ENCODE data around the gene FLT1.
A peak's percentile ranks its signal among the peaks of the same experiment; 100 is the strongest.

FLT1 gene

DNA sequence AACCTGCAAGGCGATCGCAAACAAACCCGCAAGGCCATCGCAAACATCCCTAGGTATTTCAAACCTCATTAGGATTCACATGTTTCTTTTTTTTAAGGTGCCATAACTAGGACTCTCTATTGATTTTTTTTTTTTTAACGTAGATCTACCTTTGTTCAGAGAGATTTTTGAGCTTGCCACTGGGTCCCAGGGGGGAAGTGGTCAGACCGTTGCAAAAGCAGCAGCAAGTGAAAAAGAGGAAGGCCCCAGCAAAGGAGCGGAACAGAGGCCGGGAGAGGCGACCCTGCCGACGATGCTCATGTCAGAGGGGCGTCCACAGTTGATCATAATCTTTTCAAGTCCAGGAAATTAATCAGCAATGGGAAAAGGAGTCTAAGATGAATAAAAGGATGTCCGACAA, 32.7 kb upstream of the FLT1 start:
- DNase-seq (ENCODE audit: low read depth in 1 of 2, low spot score in 1 of 2), result no peak

DNA sequence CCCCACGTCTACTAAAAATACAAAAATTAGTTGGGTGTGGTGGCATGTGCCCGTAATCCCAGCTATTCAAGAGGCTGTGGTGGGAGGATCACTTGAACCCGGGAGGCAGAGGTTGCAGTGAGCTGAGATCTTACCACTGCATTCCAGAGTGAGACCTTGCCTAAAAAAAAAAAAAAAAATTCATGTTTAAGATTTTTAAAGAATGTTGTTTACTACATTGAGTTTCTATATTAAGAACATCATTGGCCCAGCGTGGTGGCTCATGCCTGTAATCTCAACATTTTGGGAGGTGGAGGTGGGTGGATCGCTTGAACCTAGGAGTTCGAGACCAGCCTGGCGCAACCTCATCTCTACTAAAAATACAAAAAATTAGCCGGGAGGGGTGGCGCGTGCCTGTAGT, 31.9 kb upstream of the FLT1 start:
- no peak for DNase-seq (ENCODE audit: low read depth in 1 of 2, low spot score in 1 of 2)

DNA sequence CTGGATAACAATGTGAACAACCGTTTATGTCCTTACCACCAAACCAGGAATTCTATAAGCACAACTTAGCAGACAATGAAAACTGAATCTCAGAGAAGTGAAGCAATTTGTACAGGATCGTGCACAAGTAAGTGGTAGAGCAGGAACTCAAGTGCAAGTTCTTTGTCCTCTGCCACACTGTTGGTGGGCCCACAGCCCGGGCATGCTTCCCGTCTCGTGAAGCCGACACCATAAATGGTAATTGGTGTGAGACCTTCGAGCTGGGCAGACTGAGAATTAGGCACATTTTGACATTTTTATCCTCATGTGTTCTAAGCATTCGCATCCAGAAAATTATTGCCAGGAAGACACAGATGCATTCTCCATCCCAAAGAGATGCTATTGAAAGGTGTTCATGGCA, 27.9 kb upstream of the FLT1 start:
- no peak for DNase-seq (ENCODE audit: low read depth in 1 of 2, low spot score in 1 of 2)

DNA sequence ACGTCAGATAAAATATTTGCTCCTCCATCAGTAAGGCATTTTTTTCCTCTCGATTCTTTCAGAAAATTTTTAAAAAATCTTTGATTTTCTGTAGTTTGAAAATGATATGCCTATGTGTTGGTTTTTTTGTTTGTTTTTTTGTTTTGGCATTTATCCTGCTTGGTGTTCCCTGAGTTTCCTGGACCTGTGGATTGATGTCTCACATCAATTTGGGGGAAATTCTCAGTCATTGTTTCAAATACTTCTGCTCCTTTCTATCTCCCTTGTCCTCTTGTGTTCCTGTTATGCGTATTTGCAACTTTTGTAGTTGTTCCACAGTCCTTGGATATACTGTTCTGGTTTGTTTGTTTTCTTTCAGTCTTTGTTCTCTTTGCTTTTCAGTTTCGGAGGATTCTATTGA, 18.8 kb upstream of the FLT1 start:
- no peak for DNase-seq (ENCODE audit: low read depth in 1 of 2, low spot score in 1 of 2)

DNA sequence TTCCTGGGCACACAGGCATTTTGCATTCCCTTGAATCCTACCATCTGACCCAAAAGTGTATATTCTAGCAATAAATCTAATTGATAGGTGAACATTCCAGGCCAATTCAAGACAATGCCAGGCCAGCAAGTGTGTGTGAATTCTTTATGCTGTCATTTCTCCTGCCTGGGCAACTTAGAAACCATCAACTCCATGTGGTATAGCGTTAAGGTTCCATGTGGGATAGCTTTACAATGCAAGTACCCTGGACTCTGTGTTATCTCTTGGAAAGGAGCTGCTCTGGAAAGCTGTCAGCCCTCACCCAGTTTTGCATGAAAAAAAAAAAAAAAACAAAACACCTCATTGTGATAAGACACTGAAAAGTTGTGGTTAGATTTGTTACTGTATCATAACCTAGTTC, 15.6 kb upstream of the FLT1 start:
- no peak for DNase-seq (ENCODE audit: low read depth in 1 of 2, low spot score in 1 of 2)

DNA sequence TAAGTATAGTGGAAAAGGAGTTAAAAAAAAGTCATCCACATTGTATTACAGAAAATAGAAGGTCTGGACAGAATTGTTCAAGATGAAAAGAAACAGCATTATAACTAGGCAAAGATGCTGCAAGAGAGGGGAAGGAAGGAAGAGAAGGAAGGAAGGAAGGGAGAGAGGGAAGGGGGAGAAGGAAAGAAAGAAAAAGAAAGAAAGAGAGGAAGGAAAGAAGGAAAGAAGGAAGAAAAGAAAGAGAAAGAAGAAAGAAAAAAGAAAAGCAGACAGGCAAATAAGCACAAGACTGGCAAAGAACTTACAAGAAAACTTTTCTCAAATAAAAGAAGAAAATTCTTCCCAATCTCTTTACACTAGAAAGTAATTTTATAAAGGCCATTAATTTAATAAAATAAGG, 15.1 kb upstream of the FLT1 start:
- DNase-seq (ENCODE audit: low read depth in 1 of 2, low spot score in 1 of 2), result no peak

DNA sequence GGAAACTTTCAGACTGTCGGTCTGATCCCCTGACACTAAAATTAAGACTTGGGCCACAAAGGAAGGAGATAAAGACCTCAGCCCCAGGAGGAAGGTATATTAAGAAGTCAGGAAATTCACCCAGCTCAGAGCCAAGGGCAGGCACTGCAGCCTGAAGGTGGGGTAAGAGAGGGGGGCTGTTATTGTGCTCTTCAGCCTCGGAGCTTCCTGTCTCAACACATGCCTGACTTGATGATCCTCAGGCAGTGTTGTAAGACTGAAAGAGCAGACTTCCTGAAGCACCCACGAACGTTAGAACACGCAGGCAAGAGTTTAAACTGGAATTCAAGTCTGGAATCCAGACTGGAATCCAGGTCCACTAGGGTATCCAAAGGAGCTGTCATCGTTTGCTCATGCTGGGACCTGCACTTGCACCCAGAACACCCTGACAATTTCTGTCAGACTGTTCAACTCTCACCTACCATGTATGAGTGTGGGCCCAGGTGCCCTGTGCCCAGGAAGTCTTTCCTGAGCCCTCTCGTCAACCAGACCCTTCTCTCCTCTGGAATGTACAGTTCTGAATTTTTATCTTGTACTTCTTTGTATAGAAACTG, 10.7 kb upstream of the FLT1 start:
- no peak for DNase-seq (ENCODE audit: low read depth in 1 of 2, low spot score in 1 of 2)

DNA sequence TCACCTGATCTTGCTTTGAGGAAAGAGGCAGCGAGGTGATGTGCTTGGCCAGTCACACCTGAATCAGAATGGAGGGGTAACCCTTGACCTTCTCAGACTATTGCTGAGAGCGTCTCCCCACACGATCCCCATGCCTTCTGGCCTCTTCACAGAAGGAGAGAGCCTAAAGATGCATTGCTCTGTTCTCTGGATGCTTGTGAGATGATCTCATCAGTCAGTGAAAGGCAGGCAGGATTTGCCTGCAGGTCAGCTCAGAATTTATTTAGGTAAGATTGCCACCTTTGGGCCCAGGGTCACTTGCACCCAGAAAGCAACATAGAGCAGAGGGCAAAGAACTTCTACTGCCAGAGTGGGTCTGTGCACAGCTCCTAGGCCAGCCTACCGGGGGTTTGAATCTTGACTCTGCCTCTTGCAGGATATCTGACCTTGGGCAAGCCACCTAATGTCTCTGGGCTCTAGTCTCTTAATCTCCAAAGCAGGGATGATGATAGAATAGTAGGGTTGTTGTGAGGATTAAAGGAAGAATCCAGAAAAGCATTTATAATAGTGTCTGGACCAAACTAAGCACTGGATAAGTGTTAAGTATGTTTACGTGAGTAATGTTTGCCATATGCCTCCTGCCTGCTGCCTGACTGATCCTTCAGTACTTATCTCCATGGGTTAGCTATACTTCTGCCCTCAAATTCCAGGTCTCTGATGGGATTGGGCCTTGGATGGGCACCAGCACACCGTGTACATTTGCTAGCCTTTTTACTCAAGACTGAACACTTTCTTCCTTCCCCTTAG, 8.4 kb upstream of the FLT1 start:
- no peak for DNase-seq (ENCODE audit: low read depth in 1 of 2, low spot score in 1 of 2)

DNA sequence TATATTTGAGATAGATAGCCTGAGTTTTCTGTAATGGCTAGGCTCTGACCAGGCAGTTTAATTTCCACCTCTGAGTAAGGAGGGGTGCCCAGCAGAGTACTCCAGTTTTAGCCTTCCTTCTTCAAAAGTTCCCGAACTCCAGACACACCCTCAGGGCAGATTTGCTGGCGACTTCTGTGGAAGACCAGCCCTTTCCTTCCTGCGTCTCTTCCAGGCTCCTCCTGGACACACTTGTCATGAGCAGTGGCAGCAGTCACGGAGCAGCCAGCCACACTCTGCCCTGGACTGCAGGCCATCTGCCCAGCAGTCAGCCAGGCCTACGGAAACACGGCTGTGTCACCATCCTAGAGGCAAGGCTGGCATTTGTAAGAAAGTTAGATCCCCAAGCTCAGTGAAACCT, 6.6 kb upstream of the FLT1 start:
- DNase-seq (ENCODE audit: low read depth in 1 of 2, low spot score in 1 of 2), result no peak

DNA sequence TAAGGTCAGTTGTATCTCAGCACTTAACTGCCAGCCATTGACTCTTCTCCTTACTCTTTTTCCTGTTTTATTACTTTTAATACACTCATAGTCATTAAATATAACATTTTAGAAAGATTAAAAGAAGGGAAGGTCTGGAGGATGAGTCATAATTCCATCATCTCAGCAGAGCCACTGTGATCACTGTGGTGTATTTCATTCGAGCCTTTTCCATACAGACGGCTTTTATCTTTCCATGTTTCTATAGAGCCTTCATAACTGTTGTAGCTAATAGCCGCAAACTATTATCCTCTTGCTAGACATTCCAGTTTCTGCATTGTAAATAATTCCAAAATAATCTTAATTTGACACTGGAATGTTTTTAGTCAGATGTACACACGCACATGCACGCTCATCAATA, 4.7 kb upstream of the FLT1 start:
- no peak for DNase-seq (ENCODE audit: low read depth in 1 of 2, low spot score in 1 of 2)

DNA sequence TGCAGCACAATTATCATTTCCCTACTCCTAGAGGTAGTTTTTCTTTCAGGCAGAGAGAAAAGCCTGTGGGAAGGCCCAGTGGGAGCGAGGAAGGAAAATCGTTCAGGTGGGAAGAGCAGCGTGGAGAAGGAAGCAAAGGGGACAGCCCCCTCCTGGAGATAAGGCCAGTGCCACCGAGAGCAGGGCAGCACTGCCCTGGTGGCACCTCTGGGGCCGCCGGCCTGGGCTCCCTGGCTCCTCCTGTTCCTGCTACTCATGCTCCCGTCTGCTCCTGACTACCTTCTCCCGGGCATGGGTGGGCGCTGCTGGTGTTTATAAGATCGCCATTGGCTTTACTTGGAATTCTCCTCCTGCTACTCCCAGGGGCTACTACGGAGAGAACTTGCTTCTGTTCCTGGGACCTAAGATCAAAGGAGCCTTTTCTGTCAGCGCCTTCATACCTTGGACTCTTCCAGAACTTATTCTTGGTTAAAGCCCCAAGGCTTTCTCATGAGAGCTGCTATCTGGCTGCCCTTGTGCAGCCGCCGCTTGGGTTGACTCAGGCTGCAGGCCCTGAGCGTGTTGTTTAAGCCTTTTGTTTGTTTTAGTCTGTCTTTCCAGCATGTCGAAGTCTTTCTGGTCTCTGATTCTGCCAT, 3.7 kb upstream of the FLT1 start:
- DNase-seq (ENCODE audit: low read depth in 1 of 2, low spot score in 1 of 2), result no peak

DNA sequence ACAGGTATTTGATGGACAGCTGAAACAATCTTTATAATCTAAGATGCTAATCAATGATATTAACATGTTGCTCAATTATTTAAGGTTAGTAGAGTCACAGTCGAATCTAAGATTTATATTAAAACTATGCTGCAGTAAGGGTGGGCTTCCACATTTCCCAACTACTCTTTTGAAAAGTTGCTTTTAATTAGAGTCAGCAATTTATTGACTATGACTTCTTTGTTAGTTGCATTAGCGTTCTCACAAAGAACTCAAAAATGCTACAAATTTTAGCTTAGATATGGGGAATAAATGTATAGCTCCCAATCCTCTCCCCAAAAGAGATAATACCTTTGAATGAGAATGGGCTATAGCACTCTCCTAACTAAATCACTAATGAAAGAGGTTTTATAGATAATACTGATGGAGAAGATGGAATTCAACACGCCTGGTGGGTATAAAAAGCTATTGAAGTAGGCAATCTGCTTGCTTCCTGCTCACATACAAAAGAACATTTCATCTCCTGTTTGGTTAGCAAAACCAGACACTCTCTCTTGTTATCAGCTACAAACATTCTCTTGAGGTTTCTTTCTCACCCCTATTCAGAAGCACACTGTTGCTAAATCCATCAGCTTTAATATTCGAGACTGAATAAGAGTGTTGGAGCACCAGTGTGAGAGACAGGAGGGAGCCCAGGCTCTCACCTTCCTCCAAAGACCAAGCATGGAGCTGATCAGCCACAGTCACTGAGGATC, 2.4 kb upstream of the FLT1 start:
- DNase-seq (ENCODE audit: low read depth in 1 of 2, low spot score in 1 of 2), result no peak

DNA sequence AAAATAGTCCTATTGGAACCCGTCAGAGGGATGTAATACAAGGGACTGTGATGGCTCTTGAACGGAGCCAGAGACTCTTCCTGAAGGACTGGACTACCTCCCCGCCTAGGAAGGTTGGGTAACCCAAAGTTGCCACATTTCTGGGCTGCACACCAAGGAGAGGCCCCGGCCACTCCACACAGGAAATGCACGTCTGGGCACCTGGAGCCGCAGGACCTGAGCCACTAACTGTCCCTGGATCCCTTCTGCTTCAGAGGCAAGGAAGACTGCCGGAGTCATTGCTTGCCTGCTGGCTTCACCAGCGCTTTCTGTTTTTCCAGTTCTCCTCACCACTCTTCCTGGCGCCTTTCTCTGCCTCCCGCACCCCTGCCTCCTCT, 1.2 kb upstream of the FLT1 start:
- no peak for DNase-seq (ENCODE audit: low read depth in 1 of 2, low spot score in 1 of 2)

DNA sequence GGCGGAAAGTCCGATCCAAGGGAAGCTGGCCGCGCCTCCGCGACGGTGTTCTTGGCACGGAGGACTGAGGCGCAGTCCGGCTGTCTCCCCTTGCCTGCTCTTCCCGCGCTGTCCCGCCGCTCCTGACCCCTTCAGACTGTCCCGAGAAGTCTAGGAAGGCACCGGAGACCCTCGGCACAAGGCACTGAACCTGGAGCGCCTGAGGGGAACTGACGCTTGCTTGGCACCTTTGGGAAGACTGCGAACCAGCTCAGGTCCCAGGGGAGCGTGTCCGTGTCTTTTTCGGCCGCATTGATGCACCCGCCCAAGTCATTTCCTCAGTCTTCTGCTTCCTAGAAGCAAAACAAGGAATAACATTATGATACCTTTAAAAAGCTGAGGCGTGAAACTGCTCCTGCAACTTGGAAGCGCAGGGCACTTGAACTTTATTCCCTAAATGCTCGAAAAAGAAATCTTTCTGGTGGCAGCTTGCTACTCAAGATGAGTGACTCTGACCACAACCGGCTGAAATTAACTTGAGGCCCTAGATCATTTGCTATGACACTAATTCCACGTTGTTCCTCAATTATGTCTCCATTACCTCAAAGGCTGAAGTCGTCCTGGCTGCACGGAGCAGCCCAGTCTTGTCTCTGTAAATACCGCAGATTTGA, 735 bp upstream of the FLT1 start:
- no peak for DNase-seq (ENCODE audit: low read depth in 1 of 2, low spot score in 1 of 2)

DNA sequence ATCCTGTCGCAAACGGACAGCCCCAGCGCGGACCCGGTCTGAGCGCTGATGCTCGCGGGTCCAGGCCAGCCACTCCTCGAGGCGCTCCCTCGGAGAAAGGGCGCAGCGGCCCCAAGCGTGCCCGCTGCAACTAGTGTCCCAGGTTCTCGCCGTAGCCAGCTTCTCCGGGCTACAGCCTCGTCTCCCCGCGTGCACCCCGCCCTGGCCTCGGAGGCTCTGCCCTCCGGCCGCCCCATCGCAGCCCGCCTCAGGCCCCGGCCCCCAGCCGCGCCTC, 487 bp downstream of the FLT1 start:
- DNase-seq (ENCODE audit: low read depth in 1 of 2, low spot score in 1 of 2), result no peak

DNA sequence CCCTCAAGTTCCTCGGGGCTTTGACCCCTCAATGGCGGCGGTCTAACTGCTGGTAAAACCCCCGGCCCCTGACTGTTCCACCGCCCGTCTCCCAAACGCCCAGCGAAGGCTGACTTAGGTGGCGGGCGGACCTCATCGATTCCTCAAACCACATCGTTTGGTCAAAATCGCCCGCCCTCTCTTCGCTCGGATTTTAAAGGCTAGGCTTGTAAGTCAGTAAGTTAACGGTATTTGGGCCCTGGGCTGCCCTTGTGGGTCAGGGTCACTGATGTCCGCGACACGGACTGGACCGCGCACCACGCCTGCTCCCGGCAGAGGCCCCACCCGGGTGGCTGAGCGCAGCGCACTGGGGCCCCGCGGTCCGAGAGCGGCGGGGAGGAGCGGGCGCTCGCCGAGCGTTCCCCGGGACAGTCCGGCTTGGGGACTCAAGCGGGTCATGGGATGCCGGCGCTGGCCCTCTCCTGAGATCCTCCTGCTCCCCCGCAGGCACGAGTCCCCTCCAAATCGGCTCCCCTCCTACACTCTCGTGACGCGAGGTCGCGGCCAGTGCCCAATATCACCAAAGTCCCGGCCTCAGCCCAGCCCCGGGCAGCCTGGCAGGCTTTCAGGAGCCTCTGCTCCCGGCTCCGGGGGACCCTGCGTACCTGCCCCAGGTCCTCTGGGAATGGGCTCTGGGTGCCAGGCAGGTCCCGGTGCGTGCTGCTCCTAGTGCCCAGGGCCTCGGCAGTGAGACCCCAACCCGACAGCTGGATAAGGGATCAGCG, 1.0 kb downstream of the FLT1 start:
- DNase-seq (ENCODE audit: low read depth in 1 of 2, low spot score in 1 of 2), result no peak

DNA sequence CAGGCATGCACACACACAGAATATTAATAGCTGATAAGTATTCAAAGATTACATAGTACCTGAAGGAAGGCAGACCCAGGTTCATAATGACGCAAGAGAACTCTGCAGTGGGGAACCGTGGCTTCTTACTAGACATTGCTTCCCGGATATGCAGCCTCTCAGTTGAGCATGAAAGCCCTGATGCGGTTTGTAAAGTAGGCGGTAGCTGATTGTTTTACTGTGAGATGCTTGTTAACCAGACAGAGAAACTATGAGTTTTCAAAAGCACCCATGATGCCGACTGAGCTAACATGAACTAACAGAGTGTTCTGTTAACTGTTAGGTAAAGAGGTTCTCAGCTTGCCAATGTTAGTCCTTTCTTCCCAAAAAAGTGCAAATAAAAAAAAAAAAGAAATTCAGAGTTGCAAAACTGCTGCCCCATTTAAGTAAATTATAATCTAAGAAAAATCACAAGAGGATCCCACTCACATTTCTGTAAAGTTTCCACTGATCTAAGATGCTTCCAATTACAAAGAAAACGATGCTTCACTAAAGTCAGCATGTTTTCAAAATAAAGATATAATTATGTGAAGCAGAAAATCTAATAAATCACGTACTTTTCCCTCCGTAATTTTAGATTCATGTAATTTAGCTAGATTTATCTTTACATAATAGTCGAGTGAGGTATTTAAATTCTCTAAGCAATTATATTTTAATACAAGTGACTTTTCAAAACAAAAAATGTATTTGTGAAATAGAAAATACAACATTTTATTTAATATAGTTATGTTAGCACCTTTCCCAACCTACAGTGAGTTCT, 2.2 kb downstream of the FLT1 start:
- peak in 1 of 2 donors; percentile 41 for DNase-seq (ENCODE audit: low read depth in 1 of 2, low spot score in 1 of 2)

DNA sequence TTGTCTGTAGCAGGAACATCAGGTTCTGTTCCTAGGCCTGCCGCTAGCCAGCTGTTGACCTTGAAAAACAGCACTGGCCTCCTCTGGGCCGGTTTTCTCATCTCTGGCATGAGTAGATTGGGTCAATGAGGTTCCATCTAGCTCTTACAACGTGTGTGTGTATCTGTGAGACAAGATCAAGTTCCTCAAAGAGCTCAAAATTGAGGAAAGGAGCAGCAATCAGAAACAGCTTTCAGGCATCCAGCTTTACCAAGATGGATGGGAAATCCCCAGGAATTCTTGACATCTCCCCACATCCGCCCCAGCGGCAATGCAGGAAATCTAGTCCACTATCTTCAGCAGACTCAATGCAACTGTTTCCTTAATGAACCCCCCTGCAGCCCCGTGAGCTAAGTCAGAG, 4.9 kb downstream of the FLT1 start:
- no peak for DNase-seq (ENCODE audit: low read depth in 1 of 2, low spot score in 1 of 2)

DNA sequence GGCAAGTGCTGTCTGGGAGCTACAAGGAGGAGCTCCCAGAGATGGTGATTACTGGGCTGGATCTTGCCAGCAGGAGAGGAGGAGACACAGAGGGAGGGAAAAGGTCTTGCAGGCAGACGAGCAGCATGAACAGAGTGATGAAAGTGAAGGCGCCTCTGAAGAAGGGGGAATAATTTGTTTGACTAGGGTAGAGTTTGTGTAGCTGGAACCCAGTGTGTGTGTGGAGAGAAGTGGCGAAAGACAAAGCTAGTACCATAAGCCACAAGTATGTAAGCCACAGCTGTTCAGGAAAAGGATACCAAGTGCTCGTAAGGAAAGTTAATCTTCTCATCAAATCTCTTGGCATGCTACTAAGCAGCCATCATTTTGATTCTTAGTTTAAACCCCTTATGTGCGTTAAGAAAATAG, 5.4 kb downstream of the FLT1 start:
- no peak for DNase-seq (ENCODE audit: low read depth in 1 of 2, low spot score in 1 of 2)

DNA sequence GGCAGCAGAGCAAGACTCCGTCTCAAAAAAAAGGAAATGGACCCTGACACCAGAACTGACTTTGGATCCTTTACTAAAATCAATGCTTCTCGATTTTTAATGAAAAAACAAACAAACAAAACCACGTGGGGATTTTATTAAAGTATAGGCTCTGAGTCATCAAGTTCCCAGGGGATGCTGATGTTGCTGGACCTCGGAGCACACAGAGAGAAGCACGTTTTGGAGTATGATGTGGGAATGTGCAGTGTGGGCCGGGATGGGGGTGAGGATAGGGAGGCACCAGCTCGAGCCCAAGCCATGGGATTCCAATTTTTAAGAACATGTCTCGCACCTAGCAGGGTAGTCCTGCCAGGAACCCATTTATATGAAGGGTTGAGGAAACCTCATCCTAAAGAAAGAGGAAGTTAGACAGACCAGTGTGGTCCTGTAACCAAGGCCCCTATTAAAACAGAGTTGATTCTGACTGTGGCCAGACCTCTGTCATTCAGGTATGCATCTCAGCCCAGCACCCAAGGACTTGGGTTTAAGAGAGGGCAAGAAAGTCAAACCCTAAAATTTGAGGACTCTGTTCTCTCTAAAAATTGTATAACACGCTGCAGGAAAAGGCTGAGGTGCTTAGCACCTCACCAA, 6.4 kb downstream of the FLT1 start:
- no peak for DNase-seq (ENCODE audit: low read depth in 1 of 2, low spot score in 1 of 2)
